Smooth muscle cell (in vitro differentiated cells): ENCODE measurements around the gene SIGLECL1. TPM values are rescaled to one million over a fixed set of nuclear protein-coding genes. Genes with fewer than 3 reads are reported as not detected.

Source experiments
- DNase-seq: peaks from one replicate; lab custom pipeline; 2025; ENCODE audit not compliant: unreplicated experiment; lab: John Stamatoyannopoulos, UW
- H2AFZ ChIP-seq: fragments of 200-600 bp; sonication (generic); 2 replicates; pipeline ENCODE4 v1.6.0; 2016; ENCODE audit warnings: antibody characterized with exemption, low read depth, mild to moderate bottlenecking
- H3F3A ChIP-seq: fragments of 200-600 bp; sonication (generic); 2 replicates; pipeline ENCODE4 v1.6.0; 2017; ENCODE audit warnings: antibody characterized with exemption, low read depth
- H3K27ac ChIP-seq: fragments of 200-600 bp; sonication (generic); 2 replicates; pipeline ENCODE4 v1.5.1; 2016; ENCODE audit warnings: low read depth, mild to moderate bottlenecking
- H3K27me3 ChIP-seq: fragments of 200-600 bp; sonication (generic); 2 replicates; pipeline ENCODE4 v1.6.1; 2016; ENCODE audit warnings: low read depth, mild to moderate bottlenecking
- H3K36me3 ChIP-seq: fragments of 200-600 bp; sonication (generic); 2 replicates; pipeline ENCODE4 v1.5.1; 2016; ENCODE audit warnings: low read depth
- H3K4me1 ChIP-seq: fragments of 200-600 bp; sonication (generic); 2 replicates; pipeline ENCODE4 v1.5.1; 2016; ENCODE audit warnings: low read depth
- H3K4me2 ChIP-seq: fragments of 200-600 bp; sonication (generic); 2 replicates; pipeline ENCODE4 v1.6.0; 2016; ENCODE audit warnings: mild to moderate bottlenecking
- H3K4me3 ChIP-seq: fragments of 200-600 bp; sonication (generic); 2 replicates; pipeline ENCODE4 v1.5.1; 2016; ENCODE audit warnings: mild to moderate bottlenecking
- H3K79me2 ChIP-seq: fragments of 200-600 bp; sonication (generic); 2 replicates; pipeline ENCODE4 v1.6.0; 2016; ENCODE audit warnings: low read depth, mild to moderate bottlenecking
- H3K9ac ChIP-seq: fragments of 200-600 bp; sonication (generic); 2 replicates; pipeline ENCODE4 v1.6.0; 2016; ENCODE audit warnings: low read depth
- H3K9me3 ChIP-seq: fragments of 200-600 bp; sonication (generic); replicated peaks from 2 replicates; pipeline ENCODE4 v1.5.1; 2016; ENCODE audit warnings: low read depth
- H4K20me1 ChIP-seq: fragments of 200-600 bp; sonication (generic); 2 replicates; pipeline ENCODE4 v1.6.0; 2016; ENCODE audit warnings: low read depth
- CTCF ChIP-seq: fragments of 200-600 bp; sonication (generic); IDR thresholded peaks from 2 replicates; pipeline ENCODE4 v1.5.1; 2017; ENCODE audit warnings: borderline replicate concordance, mild to moderate bottlenecking, antibody characterized with exemption; ENCODE audit not compliant: insufficient read depth, poor library complexity, severe bottlenecking
- WGBS: methylation state at CpG from one replicate; pipeline ENCODE4 v1.1.7; 2016; ENCODE audit warnings: low lambda C conversion rate; 5-methylcytosine and 5-hydroxymethylcytosine counted together
- polyA plus RNA-seq: library from polyadenylated mRNA; unstranded; fragments of >200 nt; fragmentation: Nextera tagmentation; extraction: Ambion mirVana; gene quantifications from 2 replicates; pipeline ENCODE4 v1.2.1, GENCODE V29; 2016
- total RNA-seq: library from RNA; depleted of rRNA; stranded (reverse); fragments of >200 nt; gene quantifications from 2 replicates; pipeline ENCODE4 v1.2.3, GENCODE V29; 2014

Gene SIGLECL1
- total and polyA plus RNA-seq, 2 experiments from 2014 or later, result not detected

GRCh38 chr19:51289635-51290034 is 38.8 kb downstream of the SIGLECL1 start:
- no peaks in the 10 kb centered on the region for H3K27me3 ChIP-seq
- H3K36me3 ChIP-seq, result no peaks in the 10 kb centered on the region
- DNase-seq, result no peak

GRCh38 chr19:51292971-51293370 is 42.1 kb downstream of the SIGLECL1 start:
- Histone ChIP-seq H2AFZ (no peak overlapping the region), H3F3A (no peaks in the 10 kb centered on the region), H4K20me1 (no peaks in the 10 kb centered on the region), H3K9me3 (no peaks in the 10 kb centered on the region), H3K4me1 (peaks cover 7% of the 10 kb centered on the region), H3K9ac (no peak overlapping the region), H3K4me2 (no peak overlapping the region), H3K27me3 (peaks cover 4% of the 10 kb centered on the region), H3K27ac (no peak overlapping the region), H3K36me3 (no peaks in the 10 kb centered on the region), H3K4me3 (no peak overlapping the region), H3K79me2 (no peaks in the 10 kb centered on the region)
- WGBS, result 47% methylated on average over 11 of the region's 11 CpGs
- no peak for DNase-seq
- no peak for TF ChIP-seq CTCF

More at GRCh38 chr19:51289635-51290034, 38.8 kb downstream of the SIGLECL1 start:
- Histone ChIP-seq H2AFZ (no peak overlapping the region), H3K9me3 (no peaks in the 10 kb centered on the region), H4K20me1 (no peaks in the 10 kb centered on the region), H3K4me3 (no peak overlapping the region), H3K4me2 (no peak overlapping the region), H3K4me1 (peaks cover 7% of the 10 kb centered on the region), H3K9ac (no peak overlapping the region), H3F3A (no peaks in the 10 kb centered on the region), H3K27ac (no peak overlapping the region), H3K79me2 (no peaks in the 10 kb centered on the region)
- 86% methylated on average over 1 of the region's 1 CpG for WGBS
- TF ChIP-seq CTCF, result no peak

- Histone ChIP-seq H4K20me1 (no peaks in the 10 kb centered on the region), H3K4me2 (no peak overlapping the region), H2AFZ (no peak overlapping the region), H3K79me2 (no peaks in the 10 kb centered on the region), H3K27me3 (peaks cover 4% of the 10 kb centered on the region), H3K9ac (no peak overlapping the region), H3F3A (no peaks in the 10 kb centered on the region), H3K9me3 (no peaks in the 10 kb centered on the region), H3K4me1 (peaks cover 7% of the 10 kb centered on the region), H3K36me3 (no peaks in the 10 kb centered on the region), H3K4me3 (no peak overlapping the region), H3K27ac (no peak overlapping the region)
- TF ChIP-seq CTCF, result no peak
- WGBS, result 68% methylated on average over 14 of the region's 14 CpGs
- no peak for DNase-seq
Measured at GRCh38 chr19:51293571-51294210, 42.8 kb downstream of the SIGLECL1 start.

GRCh38 chr19:51294211-51294976 is 43.5 kb downstream of the SIGLECL1 start:
- H3K4me3 ChIP-seq, result no peak overlapping the region
- H3K27me3 ChIP-seq, result peaks cover 4% of the 10 kb centered on the region
- TF ChIP-seq CTCF, result no peak
- H3K4me1 ChIP-seq, result peaks cover 7% of the 10 kb centered on the region
- no peak for DNase-seq
- H3K4me2 ChIP-seq, result no peak overlapping the region
- no peaks in the 10 kb centered on the region for H3F3A ChIP-seq
- no peak overlapping the region for H3K27ac ChIP-seq
- H2AFZ ChIP-seq, result no peak overlapping the region
- no peaks in the 10 kb centered on the region for H3K9me3 ChIP-seq
- WGBS, result 60% methylated on average over 23 of the region's 23 CpGs
- H4K20me1 ChIP-seq, result no peaks in the 10 kb centered on the region
- H3K36me3 ChIP-seq, result no peaks in the 10 kb centered on the region
- no peaks in the 10 kb centered on the region for H3K79me2 ChIP-seq
- no peak overlapping the region for H3K9ac ChIP-seq
